ENCODE measurements around the gene CHRNG. TPM values are rescaled to one million over a fixed set of nuclear protein-coding genes. Genes with fewer than 3 reads are reported as not detected.

The CHRNG gene
- total and polyA plus RNA-seq, 2 donors (not counting 3 experiments of a cell fraction or from before 2014, with no cell fraction given): not detected

- DNase-seq (ENCODE audit: low read depth, low spot score): no peak
- no peaks in the 10 kb centered on the region for H3K9me3 ChIP-seq (replicated peaks; ENCODE audit: control insufficient read depth, insufficient read depth, low read length)
- dilution Hi-C loops (cut with MboI; ENCODE audit: extremely low pct_ligation_motif_present, low sequenced_read_pairs): no loop called here
- no peak overlapping the region for H3K27ac ChIP-seq (ENCODE audit: insufficient read depth, low read depth, low read length)
- TF ChIP-seq POLR2A (IDR thresholded peaks at IDR 0.05; ENCODE audit: low read depth, low read length) (no peak), POLR2AphosphoS5 (IDR thresholded peaks at IDR 0.05; ENCODE audit: insufficient read depth, low read depth, low read length) (no peak), GATA2 (IDR thresholded peaks at IDR 0.05; ENCODE audit: insufficient read depth, insufficient read length, low read depth, low read length) (no peak), CTCF (IDR thresholded peaks at IDR 0.05; ENCODE audit: extremely low read depth in 1 of 2, insufficient read depth in 1 of 2, low read depth in 1 of 2, low read length in 2 of 2) (no peak), EZH2 (IDR thresholded peaks at IDR 0.05; ENCODE audit: borderline replicate concordance, low read depth, low read length, severe bottlenecking) (no peak), MAX (IDR thresholded peaks at IDR 0.05; ENCODE audit: insufficient read depth, insufficient read length) (no peak), MYC (IDR thresholded peaks at IDR 0.05; ENCODE audit: low read depth, low read length) (no peak), JUN (IDR thresholded peaks at IDR 0.05; ENCODE audit: borderline replicate concordance, insufficient read depth, insufficient read length, low read depth) (no peak), FOS (IDR thresholded peaks at IDR 0.05; ENCODE audit: borderline replicate concordance, insufficient read depth, low read length) (no peak)
- peak; percentile 24 for FAIRE-seq
- ChIA-PET CTCF (no interaction called here), POLR2A (no interaction called here)
- no peak overlapping the region for H3K4me3 ChIP-seq (replicated peaks in 1 of 3; ENCODE audit: insufficient read depth in 1 of 3, low read depth in 1 of 3, low read length in 3 of 3)
- H3K4me1 ChIP-seq (ENCODE audit: control insufficient read depth, extremely low read depth, insufficient read depth, low read length): peaks cover 5% of the 10 kb centered on the region
- intact Hi-C loops (cut with micrococcal nuclease): no loop called here
- no TSS peak for BruUV-seq (replicated peaks)
- H3K9ac ChIP-seq (replicated peaks; ENCODE audit: extremely low read depth, insufficient read depth, low read length): no peak overlapping the region
- H2AFZ ChIP-seq (ENCODE audit: low read depth, low read length): no peak overlapping the region
- H3K9me1 ChIP-seq (replicated peaks; ENCODE audit: control insufficient read depth, extremely low read depth, insufficient read depth, low read length): no peaks in the 10 kb centered on the region
- no peaks in the 10 kb centered on the region for H3K27me3 ChIP-seq (ENCODE audit: control insufficient read depth in 2 of 2, insufficient read depth in 2 of 2, low read length in 2 of 2)
- peaks cover 53% of the 10 kb centered on the region for H3K79me2 ChIP-seq (ENCODE audit: control insufficient read depth, insufficient read depth, low read length)
- peaks cover 11 to 24% of the 10 kb centered on the region in 2 experiments for H3K36me3 ChIP-seq (ENCODE audit: control insufficient read depth in 2 of 2, extremely low read depth in 1 of 2, insufficient read depth in 2 of 2, low read length in 2 of 2)
- H4K20me1 ChIP-seq (replicated peaks; ENCODE audit: control insufficient read depth, extremely low read depth, insufficient read depth, low read length): no peaks in the 10 kb centered on the region
- H3K4me2 ChIP-seq (ENCODE audit: insufficient read depth, low read length): no peak overlapping the region
Observed at GRCh38 chr2:232556426-232556825, 16.9 kb downstream of the CHRNG start.

Measured in endothelial cell of umbilical vein (primary cell).